NCI-H2227 treated with DMSO at 0.1 percent for 48 hours (cell line): ENCODE results near the gene HBEGF.

Experiments used
- DNase-seq: peaks from one replicate; lab custom pipeline; 2025; lab: John Stamatoyannopoulos, UW

HBEGF gene, protein sequence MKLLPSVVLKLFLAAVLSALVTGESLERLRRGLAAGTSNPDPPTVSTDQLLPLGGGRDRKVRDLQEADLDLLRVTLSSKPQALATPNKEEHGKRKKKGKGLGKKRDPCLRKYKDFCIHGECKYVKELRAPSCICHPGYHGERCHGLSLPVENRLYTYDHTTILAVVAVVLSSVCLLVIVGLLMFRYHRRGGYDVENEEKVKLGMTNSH

DNA sequence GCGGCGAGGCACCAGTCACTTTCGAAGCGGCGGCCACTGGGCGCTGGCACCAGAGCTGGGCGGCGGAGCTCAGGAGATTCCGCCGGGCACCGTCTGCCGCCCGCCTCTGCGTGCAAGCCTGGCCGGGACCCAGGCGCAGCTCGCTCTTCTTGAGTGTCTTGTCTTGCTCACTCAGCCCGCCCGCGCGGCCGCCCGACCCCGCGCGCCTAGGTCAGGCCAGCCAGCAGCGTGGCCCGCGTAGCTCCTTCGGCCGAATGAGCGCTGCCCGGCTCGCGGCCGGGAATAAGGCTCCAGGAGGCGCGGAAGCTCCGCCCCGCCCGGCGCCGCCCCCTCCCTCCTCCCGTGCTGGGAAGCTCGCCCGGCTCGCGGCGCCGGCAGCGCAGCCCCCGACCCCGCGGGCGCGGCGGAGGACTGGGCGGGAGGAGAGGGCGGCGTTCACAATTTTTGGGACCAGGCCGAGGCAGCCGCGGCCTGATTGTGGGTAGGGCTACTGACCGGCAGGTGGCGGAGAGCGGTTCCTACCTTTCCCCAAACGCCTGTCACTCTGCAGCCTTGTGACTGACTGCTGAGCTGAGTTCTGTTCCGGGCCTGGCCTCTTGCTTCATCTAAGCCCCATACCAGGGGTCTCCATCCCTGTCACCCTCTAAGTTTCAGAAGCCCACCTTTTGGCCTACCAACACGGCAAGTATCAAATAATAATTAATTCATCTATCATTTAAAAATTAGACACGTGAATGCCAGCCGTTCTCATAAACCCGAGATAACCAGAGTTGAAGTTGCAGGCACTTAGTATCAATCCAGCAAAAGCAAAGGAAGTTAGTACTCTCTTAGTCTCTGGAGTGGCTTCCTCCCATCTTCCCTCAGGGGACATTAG, at the start of gene HBEGF:
TSS of gene HBEGF (minus strand) at position 256 of the 874 bp plus-strand sequence. CDS start 275 bp downstream, outside the sequence.
- DNase-seq, result peak; percentile 51

DNA sequence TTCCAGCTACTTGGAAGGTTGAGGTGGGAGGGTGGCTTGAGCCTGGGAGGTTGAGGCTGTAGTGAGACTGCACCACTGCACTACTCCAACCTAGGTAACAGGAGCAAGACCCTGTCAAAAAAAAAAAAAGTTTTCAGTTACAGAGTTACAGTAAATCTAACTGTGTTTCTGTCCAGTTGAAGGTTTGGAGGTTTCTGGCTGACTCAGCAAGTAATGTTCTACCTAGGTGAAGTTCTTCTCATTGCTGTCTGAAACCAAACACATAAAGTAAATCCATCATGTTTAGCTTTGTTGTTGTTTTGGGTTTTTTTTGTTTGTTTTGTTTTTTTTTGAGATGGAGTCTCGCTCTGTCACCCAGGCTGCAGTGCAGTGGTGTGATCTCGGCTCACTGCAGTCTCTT, 47.3 kb upstream of the HBEGF start:
- no peak for DNase-seq

DNA sequence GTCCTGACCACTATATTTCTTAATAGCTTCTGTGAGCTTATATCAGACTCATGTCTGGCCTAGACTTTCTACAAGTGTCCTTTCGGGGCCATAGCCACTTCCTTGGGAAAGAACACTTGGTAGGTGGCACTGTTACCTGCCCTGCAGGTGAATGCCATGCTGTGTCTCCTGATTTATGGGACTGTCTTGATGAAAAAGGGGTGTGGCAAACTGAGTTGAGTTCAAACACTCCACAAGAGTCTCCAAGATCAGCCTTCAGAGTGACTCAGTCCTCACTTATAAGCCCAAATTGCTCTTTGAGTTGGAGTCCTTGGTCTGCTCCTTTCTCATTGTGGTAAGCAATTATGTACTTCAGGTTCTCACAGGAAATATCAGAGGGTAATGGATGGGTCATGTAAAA, 45.3 kb upstream of the HBEGF start:
- no peak for DNase-seq

DNA sequence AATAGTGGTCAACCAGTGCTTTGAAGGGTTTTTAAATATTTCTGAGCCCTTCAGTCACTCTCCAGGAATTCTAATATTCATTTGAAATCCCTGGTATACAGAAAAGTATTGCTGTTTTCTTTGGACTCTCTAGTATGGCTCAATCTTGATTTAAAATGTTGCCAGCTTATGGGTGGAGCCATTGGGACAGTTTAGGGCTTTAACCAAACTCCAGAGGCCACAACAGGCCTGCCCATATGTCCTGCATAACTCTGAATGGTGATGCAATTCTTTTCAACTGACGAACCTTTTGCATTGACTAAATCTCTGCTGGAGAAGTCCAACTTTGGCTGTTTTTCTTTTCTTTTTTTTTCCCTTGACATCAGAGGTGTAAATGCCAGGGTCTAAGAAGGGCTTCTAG, 44.9 kb upstream of the HBEGF start:
- DNase-seq, result no peak

DNA sequence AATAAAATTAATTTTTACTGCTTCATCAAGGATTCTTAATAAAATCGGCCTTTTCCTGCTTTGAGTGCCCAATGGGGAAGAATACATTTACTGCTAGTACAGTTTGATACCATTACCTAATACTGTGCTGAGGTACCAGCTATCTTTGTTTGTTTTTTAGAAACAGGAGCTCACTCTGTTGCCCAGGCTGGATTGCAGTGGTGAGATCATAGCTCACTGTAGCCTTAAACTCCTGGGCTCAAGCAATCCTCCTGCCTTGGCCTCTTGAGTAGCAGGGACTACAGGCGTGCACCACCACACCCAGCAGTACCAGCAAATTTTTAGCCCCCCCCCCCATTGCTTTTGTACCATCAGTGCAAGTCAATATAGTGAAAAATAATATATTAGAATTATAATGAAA, 41.6 kb upstream of the HBEGF start:
- DNase-seq, result no peak

DNA sequence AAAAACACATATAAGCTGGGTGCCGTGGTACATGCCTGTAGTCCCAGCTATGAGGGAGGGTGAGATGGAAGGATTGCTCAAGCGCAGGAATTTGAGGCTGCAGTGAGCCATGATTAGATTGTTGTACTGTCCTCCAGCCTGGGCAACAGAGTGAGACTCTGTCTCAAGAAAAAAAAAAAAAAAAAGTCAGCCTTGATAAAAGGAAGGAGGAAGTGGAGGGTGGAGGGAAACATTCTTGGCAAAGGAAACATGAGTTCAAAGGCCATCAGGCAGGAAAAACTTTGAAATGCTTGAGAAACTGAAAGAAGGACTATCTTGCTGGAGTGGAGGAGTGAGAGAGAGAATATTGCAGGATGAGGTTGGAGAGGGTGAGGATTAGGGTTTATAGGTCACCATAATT, 36.9 kb upstream of the HBEGF start:
- no peak for DNase-seq

DNA sequence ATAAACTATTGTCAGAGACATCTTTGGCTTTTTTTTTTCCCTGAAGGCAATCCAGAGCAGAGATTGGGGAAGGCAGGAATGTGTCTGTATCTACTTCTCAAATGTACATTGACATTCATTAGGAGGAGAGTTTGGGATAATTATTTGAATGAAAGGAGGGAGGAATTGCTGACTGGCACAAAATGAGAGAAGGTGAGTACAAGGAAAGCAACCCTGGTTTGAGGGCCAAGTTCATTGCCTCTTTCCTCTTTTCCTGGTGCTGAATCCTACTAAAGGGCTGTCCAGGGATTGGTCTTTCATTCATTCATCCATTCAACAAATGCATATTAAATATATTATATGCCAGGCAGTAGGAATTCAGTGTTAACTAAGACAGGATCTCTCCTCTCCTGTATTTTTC, 36.5 kb upstream of the HBEGF start:
- no peak for DNase-seq

DNA sequence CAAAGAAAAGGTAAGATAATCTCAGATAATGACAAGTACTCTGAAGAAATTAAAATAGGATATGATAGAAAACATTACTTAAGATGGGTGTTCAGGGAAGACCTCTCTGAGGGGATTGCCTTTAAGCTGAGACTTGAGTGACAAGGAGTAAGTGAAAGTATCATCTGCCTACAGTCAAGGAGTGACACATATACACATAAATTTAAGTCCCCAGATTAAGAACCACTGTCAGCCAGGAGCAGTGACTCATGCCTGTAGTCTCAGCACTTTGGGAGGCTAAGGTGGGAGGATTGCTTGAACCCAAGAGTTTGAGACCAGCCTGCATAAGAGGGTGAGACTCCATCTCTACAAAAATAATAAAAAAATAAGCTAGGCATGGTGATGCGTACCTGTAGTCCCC, 35.6 kb upstream of the HBEGF start:
- no peak for DNase-seq

DNA sequence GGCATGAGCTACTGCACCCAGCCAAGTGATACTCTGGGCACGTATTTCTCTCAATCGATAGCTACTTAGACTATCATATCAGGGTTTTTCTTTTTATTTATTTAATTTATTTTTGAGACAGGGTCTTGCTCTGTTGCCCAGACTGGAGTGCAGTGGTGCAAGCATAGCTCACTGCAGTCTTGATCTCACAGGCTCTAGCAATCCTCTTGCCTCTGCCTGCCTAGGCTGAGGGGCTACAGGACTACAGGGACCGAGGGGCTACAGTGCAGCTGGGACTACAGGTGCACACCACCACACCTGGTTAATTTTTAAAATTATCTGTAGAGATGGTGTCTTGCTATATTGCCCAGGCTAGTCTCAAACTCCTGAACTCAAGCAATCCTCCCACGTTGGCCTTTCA, 34.9 kb upstream of the HBEGF start:
- no peak for DNase-seq

DNA sequence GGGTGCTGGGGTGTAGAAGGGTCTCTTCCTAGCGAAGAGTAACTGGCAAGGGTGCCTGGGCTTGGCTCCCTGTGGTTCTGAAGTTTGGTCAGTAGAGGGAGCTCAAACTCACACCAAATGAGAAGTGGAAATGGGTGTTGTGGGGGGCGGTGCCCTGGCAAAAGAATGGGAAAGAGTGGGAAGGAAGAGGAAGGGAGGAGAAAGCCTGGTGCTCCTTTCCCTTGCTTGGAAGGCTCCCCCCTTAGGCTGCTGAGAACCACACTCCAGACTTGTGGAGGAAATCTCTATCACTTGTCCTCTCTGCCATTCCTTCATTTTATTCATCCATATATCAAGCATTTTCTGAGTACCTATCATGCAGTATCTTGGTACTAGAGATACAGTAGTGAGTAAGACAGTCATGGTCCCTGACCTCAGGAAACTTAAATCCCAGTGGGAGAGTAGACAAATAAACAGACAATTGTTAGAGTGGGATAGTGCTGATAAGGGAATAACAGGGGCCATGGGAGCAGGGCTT, 26.6 kb upstream of the HBEGF start:
- DNase-seq, result peak; percentile 49

DNA sequence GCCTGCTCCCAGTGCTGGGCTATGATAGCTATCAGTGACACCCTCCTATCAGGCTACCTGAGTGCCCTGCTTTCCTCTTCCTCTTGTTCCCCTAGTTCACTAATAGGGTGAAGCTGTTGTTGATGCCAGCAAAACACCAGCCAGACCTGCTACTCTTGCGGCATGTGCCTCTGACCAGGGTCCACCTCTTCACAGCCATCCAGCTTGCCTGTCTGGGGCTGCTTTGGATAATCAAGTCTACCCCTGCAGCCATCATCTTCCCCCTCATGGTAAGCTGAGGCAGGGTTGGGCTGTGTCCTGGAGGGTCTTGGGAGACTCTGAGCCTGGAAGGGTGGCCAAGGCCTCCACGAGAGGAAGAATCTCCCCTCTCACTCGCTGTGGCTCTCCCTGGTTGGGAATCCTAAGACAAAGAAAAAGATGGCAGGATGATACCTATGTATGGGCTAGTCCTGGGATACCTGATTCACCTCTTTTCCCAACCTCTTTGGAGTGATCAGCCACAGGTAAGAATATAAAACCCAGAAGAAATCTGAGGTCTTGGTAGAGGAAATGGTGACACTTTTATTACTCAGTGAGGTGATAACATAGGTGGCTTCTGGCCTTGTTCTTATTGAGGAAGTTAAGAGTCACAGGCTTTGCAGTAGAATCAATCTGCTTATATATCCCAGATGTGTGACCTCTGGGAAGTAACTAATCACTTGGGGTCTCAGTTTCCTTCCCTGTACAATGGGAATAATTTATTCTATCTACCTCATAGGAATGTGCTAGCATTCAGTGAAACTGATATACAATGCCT, 25.2 kb upstream of the HBEGF start:
- no peak for DNase-seq

DNA sequence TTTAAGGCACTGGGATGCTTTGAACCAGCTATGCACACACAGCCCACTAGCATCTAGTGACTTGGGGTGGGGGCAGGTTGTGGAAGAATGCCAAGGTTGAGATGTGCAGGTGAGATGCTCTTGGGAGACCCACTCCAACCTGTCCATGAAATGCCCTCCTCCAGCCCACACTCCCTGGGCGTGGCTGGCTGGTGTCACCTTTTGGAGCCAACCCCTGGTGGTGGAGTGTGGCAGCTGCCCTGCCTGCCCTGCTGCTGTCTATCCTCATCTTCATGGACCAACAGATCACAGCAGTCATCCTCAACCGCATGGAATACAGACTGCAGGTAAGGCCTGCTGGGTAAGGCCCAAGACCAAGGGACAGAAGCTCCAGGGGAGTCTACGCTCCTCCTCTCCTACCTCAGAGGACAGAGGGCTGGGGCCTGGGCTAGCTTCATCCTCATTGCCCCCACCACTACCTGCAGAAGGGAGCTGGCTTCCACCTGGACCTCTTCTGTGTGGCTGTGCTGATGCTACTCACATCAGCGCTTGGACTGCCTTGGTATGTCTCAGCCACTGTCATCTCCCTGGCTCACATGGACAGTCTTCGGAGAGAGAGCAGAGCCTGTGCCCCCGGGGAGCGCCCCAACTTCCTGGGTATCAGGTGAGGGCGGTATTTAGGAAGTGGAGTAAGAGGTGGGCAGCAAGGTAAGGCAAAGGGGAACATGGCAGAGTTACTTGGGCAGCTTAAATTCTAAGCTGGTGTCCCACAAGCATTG, 21.0 kb upstream of the HBEGF start:
- no peak for DNase-seq

DNA sequence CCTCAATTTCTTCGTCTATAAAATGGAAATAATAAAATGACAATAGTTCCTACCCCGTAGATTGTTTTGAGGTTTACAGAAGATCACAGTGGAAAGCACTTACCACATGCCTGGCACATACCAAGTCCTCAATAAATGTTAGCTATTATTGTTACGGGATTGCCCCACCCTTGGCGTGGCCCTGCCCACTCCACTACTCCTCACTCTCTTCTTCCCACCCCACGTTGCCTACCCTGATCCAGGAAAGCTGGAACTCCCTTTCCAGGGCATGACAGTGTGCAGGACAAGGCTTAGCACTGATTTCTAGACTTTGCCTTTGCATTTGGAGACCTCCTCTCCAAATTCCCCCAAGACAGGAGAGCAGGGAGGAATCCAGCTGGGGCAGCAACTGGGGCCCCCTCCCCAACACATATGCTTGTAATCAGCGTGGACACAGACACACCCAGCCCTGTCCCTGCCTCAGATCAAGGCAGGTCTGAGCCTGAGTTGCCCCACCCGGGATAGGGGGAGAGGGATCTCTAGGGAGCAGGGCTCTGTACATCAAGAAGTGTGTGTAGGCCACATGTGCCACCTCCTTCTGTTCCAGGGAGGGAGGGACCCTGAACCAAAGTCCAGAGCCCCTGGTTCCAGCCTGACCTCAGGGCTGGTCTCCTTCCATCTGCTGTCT, 20.3 kb upstream of the HBEGF start:
- DNase-seq, result no peak

DNA sequence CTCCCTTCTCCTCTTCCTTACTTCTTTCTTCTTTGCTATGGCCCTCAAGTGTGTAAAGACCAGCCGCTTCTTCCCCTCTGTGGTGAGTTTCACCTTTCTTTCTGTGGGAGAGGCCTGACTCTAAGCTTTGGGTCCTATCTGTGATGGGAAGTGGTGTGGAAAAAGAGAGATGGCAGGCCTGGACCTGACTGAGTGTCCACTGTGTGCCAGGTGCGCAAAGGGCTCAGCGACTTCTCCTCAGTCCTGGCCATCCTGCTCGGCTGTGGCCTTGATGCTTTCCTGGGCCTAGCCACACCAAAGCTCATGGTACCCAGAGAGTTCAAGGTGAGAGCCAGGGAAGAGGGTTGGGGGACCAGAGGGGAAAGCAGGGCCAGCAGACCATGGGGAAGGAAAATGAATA, 19.5 kb upstream of the HBEGF start:
- DNase-seq, result no peak

DNA sequence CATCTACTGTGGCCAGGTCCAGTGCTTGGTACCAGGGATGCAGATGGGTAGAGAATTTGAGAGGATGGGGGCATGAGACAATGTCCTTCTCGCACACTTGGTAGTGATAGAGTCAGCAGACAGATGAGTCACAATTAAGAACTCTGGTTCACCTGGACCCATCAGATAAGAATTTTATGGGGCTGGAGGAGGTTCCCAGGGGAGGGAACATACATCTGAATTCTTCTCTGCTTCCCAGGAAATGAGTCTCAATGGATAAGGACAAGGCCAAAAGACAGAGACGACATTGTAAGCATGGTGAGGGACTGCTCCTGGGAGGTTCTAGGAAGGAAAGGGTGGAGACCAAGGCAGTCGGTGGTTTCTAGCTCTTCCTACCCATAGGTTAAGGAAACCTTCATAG, 18.9 kb upstream of the HBEGF start:
- DNase-seq, result no peak

DNA sequence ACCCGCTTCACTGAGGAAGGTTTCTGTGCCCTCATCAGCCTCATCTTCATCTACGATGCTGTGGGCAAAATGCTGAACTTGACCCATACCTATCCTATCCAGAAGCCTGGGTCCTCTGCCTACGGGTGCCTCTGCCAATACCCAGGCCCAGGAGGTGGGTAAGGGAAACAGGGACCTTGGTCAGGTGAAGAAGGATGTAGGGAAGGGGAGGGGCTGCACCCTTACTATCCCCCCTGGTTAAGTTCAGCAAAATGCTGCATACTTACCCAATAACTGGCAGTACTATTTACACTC, 18.0 kb upstream of the HBEGF start:
- no peak for DNase-seq

DNA sequence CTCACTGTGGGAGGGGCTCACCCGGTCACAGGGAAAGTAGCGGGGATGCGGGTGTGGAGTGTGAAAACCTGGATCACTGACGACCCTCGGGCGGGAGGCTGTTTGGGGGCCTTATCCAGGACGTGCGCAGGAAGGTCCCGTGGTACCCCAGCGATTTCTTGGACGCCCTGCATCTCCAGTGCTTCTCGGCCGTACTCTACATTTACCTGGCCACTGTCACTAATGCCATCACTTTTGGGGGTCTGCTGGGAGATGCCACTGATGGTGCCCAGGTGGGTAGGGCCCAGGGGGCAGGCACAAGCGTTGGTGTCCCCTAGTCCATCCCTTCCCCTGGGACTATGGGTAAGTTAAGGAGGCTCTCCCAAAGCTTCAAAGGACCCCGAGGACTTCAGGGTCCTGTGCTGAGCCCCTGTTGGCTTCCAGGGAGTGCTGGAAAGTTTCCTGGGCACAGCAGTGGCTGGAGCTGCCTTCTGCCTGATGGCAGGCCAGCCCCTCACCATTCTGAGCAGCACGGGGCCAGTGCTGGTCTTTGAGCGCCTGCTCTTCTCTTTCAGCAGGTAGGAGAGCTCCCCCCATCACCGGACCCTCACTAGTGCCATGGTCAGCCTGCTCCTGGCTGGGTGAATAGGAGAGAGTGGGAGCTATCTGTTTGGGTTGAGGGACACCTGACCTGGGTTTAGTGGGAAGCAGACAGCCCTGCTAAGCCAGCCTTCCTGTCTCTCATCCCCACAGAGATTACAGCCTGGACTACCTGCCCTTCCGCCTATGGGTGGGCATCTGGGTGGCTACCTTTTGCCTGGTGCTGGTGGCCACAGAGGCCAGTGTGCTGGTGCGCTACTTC, 17.4 kb upstream of the HBEGF start:
- no peak for DNase-seq

DNA sequence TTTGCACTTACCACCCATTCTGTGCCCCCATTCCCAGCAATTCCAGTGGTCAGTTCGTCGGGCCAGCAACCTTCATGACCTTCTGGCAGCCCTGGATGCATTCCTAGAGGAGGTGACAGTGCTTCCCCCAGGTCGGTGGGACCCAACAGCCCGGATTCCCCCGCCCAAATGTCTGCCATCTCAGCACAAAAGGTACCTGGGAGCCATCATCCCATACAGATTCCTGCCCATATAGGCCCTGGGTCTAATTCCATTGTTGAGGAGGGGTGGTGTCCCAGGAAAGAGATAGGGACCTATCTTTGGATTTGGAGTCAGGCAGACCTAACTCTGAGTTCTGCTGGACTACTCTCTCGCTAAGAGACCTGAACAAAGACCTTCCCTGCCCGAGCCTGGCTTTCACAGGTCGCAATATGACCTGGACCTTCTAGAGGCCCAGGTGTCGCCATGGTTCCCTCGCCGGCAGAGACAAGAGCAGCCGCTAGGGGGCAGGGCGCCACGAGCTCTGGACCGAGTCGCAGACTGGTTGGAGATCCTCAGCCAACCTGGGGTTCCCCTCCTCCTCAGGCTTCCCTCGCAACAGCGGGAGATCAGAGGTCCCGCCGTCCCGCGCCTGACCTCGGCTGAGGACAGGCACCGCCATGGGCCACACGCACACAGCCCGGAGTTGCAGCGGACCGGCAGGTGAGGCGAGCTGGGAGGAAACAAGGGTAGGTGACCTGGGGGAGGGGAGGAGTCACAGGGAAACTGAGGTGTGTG, 16.6 kb upstream of the HBEGF start:
- no peak for DNase-seq

DNA sequence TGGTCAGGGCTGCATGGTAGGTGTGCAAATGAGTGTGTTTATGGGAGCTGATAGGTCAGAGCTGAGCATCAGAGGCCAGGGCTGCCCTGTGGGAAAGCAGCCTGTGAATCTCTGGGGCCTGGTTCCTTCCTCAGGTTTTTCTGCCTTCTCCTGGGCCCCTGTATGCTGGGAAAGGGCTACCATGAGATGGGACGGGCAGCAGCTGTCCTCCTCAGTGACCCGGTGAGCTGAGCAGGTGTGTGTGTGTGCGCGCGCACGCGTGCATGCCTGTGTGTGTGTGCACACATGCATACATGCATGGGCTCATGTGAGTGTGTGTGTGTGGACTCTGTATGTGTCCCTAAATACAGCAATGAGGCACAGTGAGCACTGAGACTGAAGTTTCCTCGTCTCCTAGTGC, 15.9 kb upstream of the HBEGF start:
- no peak for DNase-seq

DNA sequence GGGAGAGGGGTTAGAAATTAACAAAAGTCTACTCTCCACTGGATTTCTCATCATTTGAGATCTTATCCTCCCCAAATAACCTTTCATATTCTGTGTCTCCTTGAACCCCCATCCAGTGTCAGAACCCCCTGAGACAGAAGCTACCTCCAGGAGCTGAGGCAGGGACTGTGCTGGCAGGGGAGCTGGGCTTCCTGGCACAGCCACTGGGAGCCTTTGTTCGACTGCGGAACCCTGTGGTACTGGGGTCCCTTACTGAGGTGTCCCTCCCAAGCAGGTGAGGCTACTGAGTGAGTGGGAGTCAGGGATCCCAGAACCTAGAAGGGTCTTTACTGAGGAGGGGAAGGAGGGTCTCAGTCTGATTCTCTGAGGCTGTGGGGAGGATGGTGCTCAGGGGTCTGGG, 15.5 kb upstream of the HBEGF start:
- no peak for DNase-seq
